Fibroblast of peridontal ligament (primary cell): ENCODE data around the gene CTNND2.
"Not testable (repeated sequence)": the region's sequence is repeated elsewhere in the genome, so short reads cannot be mapped to it uniquely, and the experiment has no call there.

ENCODE experiments used
- DNase-seq: peaks from one replicate; pipeline ENCODE4 v3.0.0-alpha.2; 2010; ENCODE audit errors: extremely low read depth

Gene CTNND2

DNA sequence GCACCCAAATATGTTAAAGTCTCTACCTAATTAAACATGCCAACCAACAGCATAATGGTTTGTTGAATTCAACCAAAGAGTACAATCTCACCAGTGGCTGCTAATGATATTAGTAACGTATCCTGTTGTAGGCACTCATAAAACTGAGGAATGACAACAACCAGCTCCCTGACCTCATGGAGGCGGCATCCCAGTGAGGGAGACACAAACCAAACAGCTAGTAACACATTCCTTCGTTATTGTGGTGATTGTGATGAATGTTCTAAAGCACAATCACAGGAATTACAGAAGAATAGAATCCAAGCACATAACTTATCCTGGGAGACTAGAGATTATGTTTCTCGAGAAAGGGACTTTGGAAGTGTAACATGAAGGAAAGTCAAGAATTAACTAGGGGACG, 224.6 kb downstream of the CTNND2 start:
- DNase-seq, result no peak

DNA sequence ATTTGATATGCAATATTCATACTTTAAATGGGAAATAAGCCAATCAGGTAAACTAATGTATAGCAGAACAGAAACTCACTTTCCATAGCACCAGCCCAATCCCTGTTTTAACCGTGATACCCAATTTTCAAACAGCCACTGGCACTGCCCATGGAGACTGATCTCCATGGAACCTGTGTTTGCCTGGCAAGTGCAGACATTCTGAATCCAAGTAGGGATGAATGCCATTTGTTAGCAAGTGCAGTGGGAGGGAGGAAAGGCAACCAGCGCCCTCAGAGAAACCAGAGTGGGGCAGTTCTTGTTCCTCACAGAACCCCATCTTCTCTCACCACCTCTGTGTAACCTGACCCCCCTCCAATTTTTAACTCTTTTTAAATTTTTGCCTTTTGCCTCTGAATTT, 229.1 kb downstream of the CTNND2 start:
- no peak for DNase-seq

DNA sequence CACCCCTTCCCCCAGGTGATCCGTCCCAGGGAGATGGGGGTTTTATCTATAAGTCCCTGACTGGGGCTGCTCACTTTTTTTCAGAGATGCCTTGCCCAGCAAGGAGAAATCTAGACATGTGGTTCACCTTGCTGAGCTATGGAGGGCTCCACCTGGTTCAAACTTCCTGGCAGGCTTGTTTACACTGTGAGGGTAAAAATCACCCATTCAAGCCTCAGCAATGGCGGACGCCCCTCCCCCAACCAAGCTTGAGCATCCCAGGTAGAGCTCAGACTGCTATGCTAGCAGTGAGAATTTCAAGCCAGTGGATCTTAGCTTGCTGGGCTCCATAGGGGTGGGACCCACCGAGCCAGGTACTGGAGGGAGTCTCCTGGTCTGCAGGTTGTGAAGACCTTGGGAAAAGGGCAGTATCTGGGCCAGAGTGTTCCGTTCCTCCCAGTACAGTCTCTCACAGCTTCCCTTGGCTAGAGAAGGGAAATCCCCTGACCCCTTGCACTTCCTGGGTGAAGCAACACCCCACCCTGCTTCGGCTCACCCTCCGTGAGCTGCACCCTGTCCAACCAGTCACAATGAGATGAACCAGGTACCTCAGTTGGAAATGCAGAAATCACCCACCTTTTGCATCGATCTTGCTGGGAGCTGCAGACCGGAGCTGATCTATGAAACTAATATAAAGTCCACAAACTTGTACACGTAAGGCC, 231.7 kb downstream of the CTNND2 start:
- DNase-seq, result no peak

DNA sequence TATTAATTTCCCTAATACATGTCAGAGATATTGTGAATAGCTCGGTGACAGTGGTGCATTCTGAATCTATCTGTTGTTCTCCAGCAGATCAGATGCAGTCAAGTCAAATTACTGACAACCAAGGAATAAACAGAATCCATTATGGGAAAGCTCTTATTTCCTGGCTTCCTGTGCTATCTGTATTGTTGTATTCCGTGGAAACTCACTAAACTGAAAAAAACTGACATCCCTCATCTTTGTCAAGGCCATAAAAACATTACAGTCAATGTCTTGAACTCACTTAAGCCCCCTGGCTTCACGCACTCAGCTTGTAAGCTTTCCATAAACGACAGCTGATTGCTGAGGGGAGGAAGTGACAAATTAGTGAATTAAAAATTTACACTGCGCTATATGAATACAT, 245.9 kb downstream of the CTNND2 start:
- DNase-seq, result no peak

DNA sequence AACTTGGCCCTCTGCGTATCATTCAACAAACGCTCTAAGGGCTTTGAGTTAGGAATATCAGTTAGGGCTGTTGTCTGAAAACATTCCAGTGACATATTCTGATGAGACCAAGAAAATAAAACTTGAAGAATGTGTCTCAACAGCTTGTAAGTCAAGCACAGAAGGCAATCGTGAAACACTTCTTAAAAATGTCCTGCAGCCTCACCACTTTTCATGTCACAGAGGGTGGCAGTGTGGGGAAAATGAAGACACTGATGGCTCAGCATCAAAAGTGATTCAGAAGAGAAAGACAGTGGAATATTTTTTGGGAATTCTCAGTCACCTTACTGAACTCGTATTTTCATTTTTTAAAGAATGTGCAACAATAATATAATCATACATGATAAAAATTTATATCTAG, 247.3 kb downstream of the CTNND2 start:
- DNase-seq, result no peak

DNA sequence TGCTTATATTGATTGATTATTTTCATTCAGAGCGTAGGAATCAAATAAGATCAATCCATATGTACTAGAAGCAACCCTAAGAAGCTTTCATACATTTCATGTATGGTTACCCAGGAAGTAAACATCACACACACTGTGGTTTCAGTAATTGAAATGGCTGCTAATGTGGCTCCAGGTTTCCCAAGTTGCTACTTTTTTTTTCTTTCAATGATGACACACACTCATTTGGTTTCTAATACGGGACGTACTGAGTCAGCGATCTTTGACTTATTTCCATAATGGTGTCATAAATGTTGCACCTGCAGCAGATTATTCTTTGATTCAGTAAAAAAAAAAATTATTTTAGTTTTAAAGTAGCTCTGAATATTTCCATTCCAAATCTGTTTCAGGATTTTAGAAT, 248.6 kb downstream of the CTNND2 start:
- no peak for DNase-seq

DNA sequence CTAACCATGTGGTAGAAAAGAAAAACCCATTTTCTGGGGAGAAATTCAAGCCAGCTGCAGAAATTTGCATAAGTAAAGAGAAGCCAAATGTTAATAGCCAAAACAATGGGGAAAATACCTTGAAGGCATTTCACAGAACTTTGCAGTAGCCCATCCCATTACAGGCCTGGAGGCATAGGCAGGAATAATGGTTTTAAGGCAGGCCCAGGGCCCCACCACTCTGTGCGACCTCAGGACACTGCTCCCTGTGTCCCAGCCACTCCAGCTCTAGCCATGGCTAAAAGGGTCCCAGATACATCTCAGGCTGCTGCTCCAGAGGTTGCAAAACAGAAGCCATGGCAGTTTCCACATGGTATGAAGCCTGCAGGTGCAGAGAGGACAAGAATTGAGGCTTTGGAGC, 253.3 kb downstream of the CTNND2 start:
- DNase-seq, result no peak

DNA sequence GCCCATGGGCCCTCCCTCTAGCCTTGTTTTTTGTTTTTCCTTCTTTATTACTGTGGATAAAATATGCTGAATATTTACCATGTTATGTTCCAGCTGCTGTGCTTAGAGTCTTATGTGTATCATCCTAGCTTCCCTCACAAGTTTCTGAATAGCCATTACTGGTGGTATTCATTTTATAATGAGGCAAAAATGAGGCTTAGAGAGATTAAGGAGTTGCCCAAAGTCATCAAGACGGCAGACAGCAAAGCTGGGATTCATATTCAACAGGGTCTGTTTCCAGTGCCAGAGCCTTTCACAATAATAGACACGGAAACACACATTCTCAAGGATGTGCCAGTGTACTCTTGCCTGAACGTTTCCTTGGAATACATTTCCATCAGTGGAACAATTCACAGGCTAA, 258.1 kb downstream of the CTNND2 start:
- no peak for DNase-seq

DNA sequence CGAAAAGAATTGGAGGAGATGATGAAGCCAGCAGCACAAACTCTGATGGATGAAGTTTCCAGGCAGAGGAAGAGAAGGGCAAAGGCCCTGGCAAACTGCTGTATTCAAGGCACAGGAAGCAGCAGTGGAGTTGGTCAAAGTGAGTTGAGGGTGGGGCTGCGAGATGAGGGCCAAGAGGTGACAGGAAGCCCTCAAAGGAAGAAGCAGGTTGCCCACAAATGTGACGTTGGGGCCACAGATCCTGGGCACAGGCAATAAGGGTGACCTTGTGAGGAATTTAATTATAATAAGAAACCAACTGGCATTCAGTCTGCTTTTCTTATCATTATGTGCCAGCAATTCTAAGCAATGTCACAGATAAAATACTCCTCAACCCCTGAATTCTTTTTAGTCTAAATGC, 261.8 kb downstream of the CTNND2 start:
- no peak for DNase-seq

DNA sequence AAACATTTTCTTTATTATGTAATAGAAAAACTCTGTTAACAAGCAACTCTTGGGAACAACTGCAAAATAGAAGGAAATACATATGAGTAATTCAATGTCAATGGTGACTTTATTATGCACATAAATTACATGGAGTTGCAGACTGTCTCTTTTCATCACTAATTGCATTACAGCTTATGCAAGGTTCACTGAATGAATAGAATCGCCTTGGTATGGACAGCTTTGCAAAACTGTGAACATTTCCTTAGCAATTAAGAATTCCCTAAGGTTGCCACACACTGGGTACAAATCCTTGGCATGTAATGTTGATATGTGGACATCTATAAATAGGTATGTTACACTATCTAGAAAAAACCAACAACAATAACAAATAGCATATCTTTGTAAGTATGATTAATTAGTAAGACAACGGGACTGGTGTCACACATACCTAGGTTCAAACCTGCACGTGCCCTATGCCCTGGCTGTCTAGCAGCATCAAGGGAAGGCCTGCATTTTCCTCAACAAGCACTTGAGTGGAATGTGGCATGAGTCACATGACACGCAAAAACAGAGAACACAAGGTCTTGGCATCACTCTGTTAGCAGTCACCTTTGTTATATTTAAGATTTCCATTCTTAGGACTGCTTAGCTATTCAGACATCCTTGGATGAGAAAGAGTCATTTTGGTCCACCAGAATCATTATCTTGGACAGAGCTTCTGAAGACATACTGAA, 263.9 kb downstream of the CTNND2 start:
- no peak for DNase-seq

DNA sequence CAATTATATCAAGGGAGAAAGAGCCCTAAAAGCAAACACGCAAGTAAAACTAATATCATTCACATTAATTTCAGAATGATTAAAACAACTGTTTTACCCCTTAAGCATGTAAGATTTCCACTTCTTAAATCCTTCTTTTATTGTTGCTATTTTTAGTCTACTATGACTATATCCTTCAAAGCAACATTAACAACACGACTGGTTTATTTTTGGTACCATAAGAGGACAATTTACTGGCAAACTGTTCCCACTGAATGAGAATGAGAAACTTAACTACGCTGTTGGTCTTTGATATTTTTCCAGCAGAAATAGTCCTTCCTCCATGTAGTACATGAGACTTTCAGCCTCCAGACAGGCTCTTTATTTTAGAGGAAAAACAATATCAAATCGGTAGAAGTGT, 281.5 kb downstream of the CTNND2 start:
- no peak for DNase-seq

DNA sequence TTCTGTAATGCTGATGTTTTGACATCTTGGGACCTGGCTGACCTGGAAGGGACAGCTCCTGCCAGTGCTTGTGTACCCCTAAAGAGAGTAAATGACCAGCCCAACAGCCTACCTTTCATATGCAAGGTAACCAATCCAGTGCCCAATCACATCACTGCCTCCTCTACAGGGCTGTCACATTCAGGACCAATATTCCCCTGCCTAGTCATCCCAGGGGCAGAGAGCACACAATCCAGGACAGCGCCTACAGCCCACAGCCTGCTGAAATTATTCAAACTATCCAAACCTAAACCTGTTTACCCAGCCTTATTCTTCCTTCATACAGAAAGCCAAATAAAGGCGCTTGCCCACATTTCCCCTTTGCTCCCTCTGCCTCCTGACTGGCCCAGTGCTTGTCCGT, 284.1 kb downstream of the CTNND2 start:
- DNase-seq, result no peak

DNA sequence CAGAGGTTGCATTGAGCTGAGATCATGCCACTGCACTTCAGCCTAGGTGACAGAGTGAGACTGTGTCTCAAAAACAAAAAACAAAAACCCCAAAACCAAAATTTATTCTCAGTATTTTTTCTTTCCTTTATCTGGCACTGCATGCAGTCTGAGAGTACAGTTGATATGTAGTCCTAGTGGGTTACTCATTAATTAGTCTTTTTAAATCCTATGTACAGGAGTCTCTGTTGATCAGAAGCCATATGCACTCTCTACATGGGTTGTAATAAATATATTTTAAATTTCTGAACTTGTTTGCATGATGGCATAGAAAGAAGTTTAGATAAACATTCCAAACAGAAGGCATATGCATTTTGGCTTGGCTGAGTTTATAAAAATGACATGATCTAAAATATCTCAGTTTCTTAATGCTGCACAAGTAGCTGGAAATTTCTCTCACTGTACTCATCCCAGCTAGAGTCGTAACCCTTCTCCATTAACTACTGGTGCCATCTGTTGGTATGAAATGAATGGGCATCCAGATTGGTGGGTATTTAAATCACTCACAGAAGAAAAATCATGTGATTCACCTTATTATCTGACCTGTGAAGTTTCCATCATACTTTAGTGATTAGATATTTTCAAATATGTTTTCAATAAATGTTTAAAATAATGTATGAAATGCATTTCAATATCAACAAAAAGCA, 284.8 kb downstream of the CTNND2 start:
- DNase-seq, result no peak

DNA sequence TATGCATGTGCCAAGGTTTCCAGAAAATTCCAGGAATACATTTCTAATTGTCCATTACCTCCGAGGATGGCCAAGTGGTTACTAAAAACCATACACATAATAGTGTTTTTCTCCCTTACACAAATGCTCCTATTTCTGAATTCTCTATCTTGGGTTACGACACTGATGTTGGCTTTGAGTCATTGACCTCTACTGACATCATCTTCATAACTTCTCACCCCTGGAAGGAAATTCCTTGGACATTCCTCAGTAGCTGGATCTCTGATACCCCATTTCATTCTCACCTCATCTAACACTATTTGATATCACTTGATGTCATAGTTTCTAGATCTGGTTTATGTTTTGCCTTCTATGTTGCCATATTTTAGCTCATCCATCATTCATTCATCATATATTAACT, 287.2 kb downstream of the CTNND2 start:
- no peak for DNase-seq

DNA sequence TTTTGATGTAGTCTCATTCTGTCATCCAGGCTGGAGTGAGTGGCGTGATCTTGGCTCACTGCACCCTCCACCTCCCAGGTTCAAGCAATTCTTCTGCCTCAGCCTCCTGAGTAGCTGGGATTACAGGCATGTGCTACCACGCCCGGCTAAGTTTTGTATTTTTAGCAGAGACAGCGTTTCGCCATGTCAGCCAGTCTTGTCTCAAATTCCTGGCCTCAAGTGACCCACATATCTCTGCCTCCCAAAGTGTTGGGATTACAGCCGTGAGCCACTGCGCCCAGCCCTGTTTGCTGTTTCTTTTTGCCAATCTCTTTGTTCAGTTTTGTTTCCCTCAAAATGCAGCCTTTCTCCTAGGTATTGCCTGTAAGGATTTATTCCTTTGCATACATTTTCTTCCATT, 287.6 kb downstream of the CTNND2 start:
- DNase-seq, result not testable (repeated sequence)

DNA sequence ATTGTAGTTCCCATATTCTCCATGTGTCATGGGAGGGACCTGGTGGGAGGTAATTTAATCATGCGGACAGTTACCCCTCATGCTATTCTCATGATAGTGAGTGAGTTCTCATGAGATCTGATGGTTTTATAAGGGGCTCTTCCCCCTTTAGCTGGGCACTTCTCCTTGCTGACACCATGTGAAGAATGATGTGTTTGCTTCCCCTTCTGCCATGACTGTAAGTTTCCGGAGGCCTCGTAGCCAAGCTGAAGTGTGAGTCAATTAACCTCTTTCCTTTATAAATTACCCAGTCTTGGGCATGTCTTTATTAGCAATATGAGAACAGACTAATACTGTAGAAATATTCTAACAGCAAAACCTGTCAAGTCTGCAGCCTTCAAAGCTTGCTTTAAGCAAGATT, 293.2 kb downstream of the CTNND2 start:
- no peak for DNase-seq

DNA sequence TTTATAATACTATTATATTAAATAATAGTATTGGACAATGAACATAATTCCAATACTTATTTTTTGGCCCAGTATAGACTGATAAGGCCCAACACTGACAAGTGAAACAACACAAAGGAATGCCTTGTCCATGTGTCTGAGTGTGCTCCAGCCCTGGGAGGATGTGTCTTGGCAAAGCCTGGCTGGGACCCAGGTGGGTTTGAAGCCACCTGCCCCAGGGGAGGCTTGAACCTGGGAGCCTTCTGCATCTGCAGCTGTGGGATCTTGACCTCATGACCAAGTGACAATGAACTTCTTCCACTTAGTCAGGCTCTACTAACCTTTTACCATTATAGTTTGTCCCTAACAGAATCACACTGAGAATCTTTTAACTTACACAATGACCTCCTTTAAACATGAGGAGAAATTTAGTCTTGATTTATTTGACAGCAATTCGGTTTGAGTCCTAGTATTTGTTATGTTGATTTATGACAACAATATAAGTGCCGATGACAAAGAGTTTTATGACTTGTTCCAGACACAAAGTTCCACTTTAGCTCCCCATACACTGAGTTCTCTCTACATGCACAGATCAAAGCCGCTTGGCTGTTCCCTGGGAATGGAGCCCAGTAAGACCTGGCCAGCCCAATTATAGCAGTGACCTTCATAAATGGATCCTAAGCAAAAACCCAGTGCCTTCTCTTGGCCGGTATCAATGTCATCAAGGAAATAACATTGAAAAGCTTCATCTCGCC, 294.5 kb downstream of the CTNND2 start:
- no peak for DNase-seq

DNA sequence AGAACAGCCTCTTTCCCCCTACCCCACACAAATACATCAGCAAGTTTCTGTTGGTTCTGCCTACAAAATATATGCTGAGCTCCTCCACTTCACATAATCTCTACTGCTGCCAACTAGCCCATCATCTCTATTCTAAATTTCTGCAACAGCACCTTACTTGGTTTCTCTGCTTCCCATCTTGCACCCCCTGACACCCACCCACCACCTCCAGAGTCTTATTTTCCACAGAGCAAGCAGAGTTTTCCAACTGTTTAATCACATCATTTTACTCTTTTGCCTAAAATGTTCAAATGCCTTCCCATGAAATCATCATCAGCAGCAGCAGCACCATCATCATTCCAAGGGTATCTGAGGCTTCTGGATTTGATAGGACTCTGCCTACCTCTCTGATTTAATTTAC, 295.7 kb downstream of the CTNND2 start:
- DNase-seq, result no peak

DNA sequence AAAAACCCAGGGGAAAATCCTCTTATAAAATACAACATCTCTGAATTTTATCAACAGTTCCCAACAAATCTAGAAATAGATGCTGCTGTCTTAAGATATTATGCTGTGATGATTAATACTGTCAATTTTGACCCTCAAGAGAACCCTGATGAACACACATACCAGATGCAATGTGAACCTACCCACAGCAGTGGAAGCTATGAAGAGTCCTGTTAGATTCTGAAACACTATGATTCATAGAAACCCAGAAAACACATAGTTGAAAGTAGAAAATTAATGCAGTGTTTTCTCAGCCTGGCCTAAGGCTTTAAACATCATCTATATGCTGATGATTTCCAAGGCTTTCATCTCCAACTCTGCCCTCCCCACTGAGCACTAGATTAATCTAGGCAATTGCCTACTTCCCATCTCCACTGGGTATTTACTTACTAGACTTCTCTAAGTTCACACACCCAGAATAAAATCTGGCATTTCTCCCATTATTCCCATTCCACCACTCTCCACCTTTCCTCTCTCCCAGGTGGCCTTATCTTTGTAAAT, 296.2 kb downstream of the CTNND2 start:
- no peak for DNase-seq

DNA sequence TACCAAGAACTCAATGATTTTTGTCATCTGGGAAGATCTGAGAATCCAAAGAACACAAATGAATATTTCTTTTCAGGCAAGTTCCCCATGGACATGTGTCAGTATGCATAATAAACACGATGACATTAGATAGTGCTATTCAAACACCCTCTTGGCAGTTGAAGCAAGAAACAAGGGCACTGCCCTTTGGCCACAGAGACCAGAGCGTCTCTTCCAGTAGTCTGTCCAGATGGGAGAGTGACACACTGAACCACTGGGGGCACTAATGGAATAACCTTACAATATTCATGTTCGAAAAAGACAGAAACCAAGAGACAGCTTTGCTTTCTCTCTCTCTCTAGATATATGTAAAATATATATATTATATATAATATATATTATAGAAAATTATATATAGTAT, 301.9 kb downstream of the CTNND2 start:
- no peak for DNase-seq

DNA sequence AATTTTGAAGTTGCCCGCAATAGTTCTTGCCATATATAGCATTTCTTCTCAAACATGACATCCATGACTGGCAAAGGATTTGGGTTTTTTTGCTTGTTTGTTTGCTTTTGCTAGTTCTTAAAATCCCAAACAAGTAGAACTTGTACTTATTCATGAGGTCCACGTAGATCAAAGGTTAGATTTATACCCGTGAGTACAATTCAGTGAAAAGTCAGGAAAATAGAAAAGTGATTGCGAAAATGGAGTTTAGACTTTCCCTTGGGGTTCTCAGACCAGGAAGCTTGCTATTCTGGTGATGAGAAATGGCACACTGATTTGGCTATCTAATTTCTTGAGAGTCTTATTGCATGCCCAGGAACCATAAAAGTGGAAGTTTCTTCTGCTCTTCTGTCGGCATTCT, 304.7 kb downstream of the CTNND2 start:
- DNase-seq, result no peak

DNA sequence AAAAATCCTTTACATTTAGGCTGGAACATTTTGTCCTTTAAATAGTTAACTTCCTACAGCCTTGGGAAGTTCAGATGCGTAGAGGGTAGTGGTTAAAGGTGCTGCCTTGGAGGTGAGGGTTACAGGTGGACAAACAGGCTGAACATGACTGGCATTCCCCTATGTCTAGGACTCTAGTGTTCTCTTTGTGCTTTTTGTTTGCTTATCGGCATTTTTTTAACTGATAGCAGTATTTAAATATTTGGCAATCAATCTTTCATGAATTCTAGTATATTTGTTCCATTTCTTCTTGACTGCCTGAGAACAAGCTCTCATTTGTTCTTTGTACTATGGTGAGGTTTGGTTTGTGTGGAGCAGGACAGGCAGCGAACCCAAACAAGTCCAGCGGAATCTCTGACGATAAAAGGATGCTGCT, 307.6 kb downstream of the CTNND2 start:
- no peak for DNase-seq
